SK-N-SH (cell line): Measurements from ENCODE around the gene IQSEC2. TPM values are rescaled to one million over a fixed set of nuclear protein-coding genes. Genes with fewer than 3 reads are reported as not detected.

Source experiments
- CTCF ChIA-PET: fragments of 300-600, 350-600 bp; formaldehyde crosslinking; extraction: SDS; loops from one replicate; lab custom pipeline; 2021; lab: Yijun Ruan, JAX
- POLR2A ChIA-PET: fragments of 350-600 bp; sonication (Branson Sonifier 250); formaldehyde crosslinking; extraction: SDS; loops from one replicate; lab custom pipeline; 2020; ENCODE audit warnings: antibody characterized with exemption, inconsistent platforms; lab: Yijun Ruan, JAX
- DNase-seq: peaks from one replicate; pipeline ENCODE4 v3.0.0; 2012
- H2AFZ ChIP-seq: fragments of 200-600 bp; sonication (generic); 2 replicates; pipeline ENCODE4 v1.8.1; 2016; ENCODE audit warnings: antibody characterized with exemption, mild to moderate bottlenecking, low read depth
- H3F3A ChIP-seq: fragments of 200-600 bp; sonication (generic); replicated peaks from 2 replicates; pipeline ENCODE3; 2016; ENCODE audit warnings: antibody characterized with exemption, mild to moderate bottlenecking; ENCODE audit not compliant: insufficient read depth
- H3K27ac ChIP-seq, 2 experiments: fragments of 200-500 bp in 1 of 2; fragments of 200-600 bp in 1 of 2; sonication (Bioruptor generic) in 1 of 2; sonication (generic), shearing (Covaris generic) in 1 of 2; 2 replicates each; pipeline versions ENCODE4 v1.5.1 to v1.6.1; 2014 to 2016; ENCODE audit warnings: low read depth in 2 of 2, inconsistent platforms in 1 of 2, low read length in 1 of 2, mild to moderate bottlenecking in 1 of 2, mixed read lengths in 1 of 2
- H3K27me3 ChIP-seq: fragments of 200-600 bp; sonication (generic), shearing (Covaris generic); 2 replicates; pipeline ENCODE4 v1.6.1; 2016; ENCODE audit warnings: mixed run types; ENCODE audit not compliant: insufficient read depth
- H3K36me3 ChIP-seq, 2 experiments: fragments of 200-500 bp in 1 of 2; fragments of 200-600 bp in 1 of 2; sonication (Bioruptor generic) in 1 of 2; sonication (generic) in 1 of 2; replicated peaks in 1 of 2; 2 replicates each; pipeline versions ENCODE3 to v1.5.1; 2014 to 2016; ENCODE audit warnings: low read length in 1 of 2, mild to moderate bottlenecking in 1 of 2; ENCODE audit not compliant: insufficient read depth in 2 of 2, control insufficient read depth in 1 of 2
- H3K4me1 ChIP-seq, 2 experiments: fragments of 200-500 bp in 1 of 2; fragments of 200-600 bp in 1 of 2; sonication (Bioruptor generic) in 1 of 2; sonication (generic), shearing (Covaris generic) in 1 of 2; 2 replicates each; pipeline versions ENCODE4 v1.5.1 to v1.6.1; 2014 to 2016; ENCODE audit warnings: low read depth in 1 of 2, low read length in 1 of 2, mixed run types in 1 of 2; ENCODE audit not compliant: insufficient read depth in 2 of 2, control insufficient read depth in 1 of 2
- H3K4me2 ChIP-seq: fragments of 200-600 bp; sonication (generic), shearing (Covaris generic); 2 replicates; pipeline ENCODE4 v1.6.1; 2017; ENCODE audit warnings: mixed run types
- H3K4me3 ChIP-seq, 2 experiments: fragments of 200-500 bp in 1 of 2; fragments of 200-600 bp in 1 of 2; sonication (Bioruptor generic) in 1 of 2; sonication (generic), shearing (Covaris generic) in 1 of 2; 2 replicates each; pipeline versions ENCODE4 v1.5.1 to v1.8.1; 2014 to 2016; ENCODE audit warnings: low read depth in 2 of 2, inconsistent platforms in 1 of 2, low read length in 1 of 2, mild to moderate bottlenecking in 1 of 2, mixed read lengths in 1 of 2, moderate library complexity in 1 of 2
- H3K79me2 ChIP-seq: fragments of 200-600 bp; sonication (generic); 2 replicates; pipeline ENCODE4 v1.8.1; 2017; ENCODE audit warnings: mild to moderate bottlenecking; ENCODE audit not compliant: insufficient read depth
- H3K9ac ChIP-seq: fragments of 200-600 bp; sonication (generic); 2 replicates; pipeline ENCODE4 v1.6.1; 2017; ENCODE audit warnings: mixed run types
- H3K9me2 ChIP-seq: fragments of 200-600 bp; sonication (generic); 2 replicates; pipeline ENCODE4 v1.6.1; 2017; ENCODE audit warnings: mixed run types
- H3K9me3 ChIP-seq: fragments of 200-600 bp; sonication (generic); 2 replicates; pipeline ENCODE4 v1.6.1; 2017; ENCODE audit warnings: mixed run types, mild to moderate bottlenecking, moderate library complexity
- H4K20me1 ChIP-seq: fragments of 200-600 bp; sonication (generic); 2 replicates; pipeline ENCODE4 v1.6.1; 2017; ENCODE audit warnings: mild to moderate bottlenecking, mixed run types; ENCODE audit not compliant: insufficient read depth
- JUND ChIP-seq: IDR thresholded peaks from 2 replicates; pipeline ENCODE4 v1.4.0; 2012
- NFIC ChIP-seq: IDR thresholded peaks from 2 replicates; pipeline ENCODE4 v1.4.0; 2012; ENCODE audit warnings: borderline replicate concordance
- PBX3 ChIP-seq: IDR thresholded peaks from 2 replicates; pipeline ENCODE4; 2012
- RAD21 ChIP-seq: IDR thresholded peaks from 2 replicates; pipeline ENCODE4 v1.6.1; 2012; ENCODE audit warnings: mild to moderate bottlenecking, low read length
- REST ChIP-seq: IDR thresholded peaks from 2 replicates; pipeline ENCODE4 v1.6.1; 2012; ENCODE audit warnings: mild to moderate bottlenecking, low read depth, low read length, moderate library complexity
- RFX5 ChIP-seq: IDR thresholded peaks from 2 replicates; pipeline ENCODE4 v1.6.1; 2012; ENCODE audit warnings: mild to moderate bottlenecking, improper control_type of control experiment, low read length
- TEAD4 ChIP-seq: IDR thresholded peaks from 2 replicates; pipeline ENCODE4 v1.4.0; 2012; ENCODE audit warnings: mild to moderate bottlenecking, borderline replicate concordance; ENCODE audit not compliant: insufficient read depth
- WGBS: methylation state at CpG from one replicate; pipeline ENCODE4 v1.1.6; 2017; ENCODE audit warnings: low lambda C conversion rate; 5-methylcytosine and 5-hydroxymethylcytosine counted together
- polyA plus RNA-seq, 3 experiments: library from polyadenylated mRNA; depleted of rRNA; stranded (reverse); fragments of >200 nt; gene quantifications; 2 replicates each; pipeline ENCODE4 v1.2.3, GENCODE V29; 2012

IQSEC2 gene
- polyA plus RNA-seq, 1 of the 3 experiments (the other 2 are of a cell fraction): 24.7 TPM

- Histone ChIP-seq H3K9ac (no peak overlapping the region), H3K9me3 (no peaks in the 10 kb centered on the region)
- TF ChIP-seq REST: no peak
- no peak for TF ChIP-seq NFIC
- TF ChIP-seq, all 33 proteins: peak for 0
- H2AFZ ChIP-seq: no peak overlapping the region
- WGBS: 62% methylated on average over 4 of the region's 9 CpGs
- peaks cover 0 to 2% of the 10 kb centered on the region in 2 experiments for H3K36me3 ChIP-seq
- no peaks in the 10 kb centered on the region for H3K9me2 ChIP-seq
- no peaks in the 10 kb centered on the region for H3F3A ChIP-seq
- no peaks in the 10 kb centered on the region for H4K20me1 ChIP-seq
- CTCF ChIA-PET: no interaction called here
- H3K27me3 ChIP-seq: peaks cover 14% of the 10 kb centered on the region; the same call in 1 of the 2 replicates
- POLR2A ChIA-PET: no interaction called here
- no peak overlapping the region for H3K4me2 ChIP-seq
- no peak overlapping the region for H3K4me3 ChIP-seq
- no peaks in the 10 kb centered on the region for H3K4me1 ChIP-seq
- DNase-seq: no peak
- H3K79me2 ChIP-seq: no peaks in the 10 kb centered on the region
- H3K27ac ChIP-seq: no peak overlapping the region
Measured at GRCh38 chrX:53233536-53233935, 47.8 kb downstream of the IQSEC2 start.

GRCh38 chrX:53230116-53230515, 51.3 kb downstream of the IQSEC2 start:
- POLR2A ChIA-PET: no interaction called here
- no peak overlapping the region for H3K4me3 ChIP-seq
- DNase-seq: no peak
- H3K9ac ChIP-seq: no peak overlapping the region
- TF ChIP-seq RFX5 (no peak), NFIC (no peak), REST (peak; percentile 63; the same call in 1 of the 2 replicates), PBX3 (no peak), TEAD4 (no peak), RAD21 (no peak), JUND (no peak)
- CTCF ChIA-PET: interaction anchor here (1.2 kb wide), 1 partner anchor 17 kb away, joined by 3 read pairs; no protein-coding TSS in a partner anchor
- no peak overlapping the region for H2AFZ ChIP-seq
- H3F3A ChIP-seq: no peaks in the 10 kb centered on the region
- no peak overlapping the region for H3K27ac ChIP-seq
- no peaks in the 10 kb centered on the region for H4K20me1 ChIP-seq
- H3K4me2 ChIP-seq: no peak overlapping the region
- no peaks in the 10 kb centered on the region; the same call in 1 of the 2 replicates for H3K79me2 ChIP-seq
- H3K4me1 ChIP-seq: no peaks in the 10 kb centered on the region; a peak in 1 of 4 replicates
- H3K9me3 ChIP-seq: no peaks in the 10 kb centered on the region
- peaks cover 14% of the 10 kb centered on the region; the same call in 1 of the 2 replicates for H3K27me3 ChIP-seq
- H3K36me3 ChIP-seq: no peaks in the 10 kb centered on the region
- H3K9me2 ChIP-seq: no peaks in the 10 kb centered on the region
- 54% methylated on average over 5 of the region's 5 CpGs for WGBS
